ENCODE data around the gene IKZF4.

DNA sequence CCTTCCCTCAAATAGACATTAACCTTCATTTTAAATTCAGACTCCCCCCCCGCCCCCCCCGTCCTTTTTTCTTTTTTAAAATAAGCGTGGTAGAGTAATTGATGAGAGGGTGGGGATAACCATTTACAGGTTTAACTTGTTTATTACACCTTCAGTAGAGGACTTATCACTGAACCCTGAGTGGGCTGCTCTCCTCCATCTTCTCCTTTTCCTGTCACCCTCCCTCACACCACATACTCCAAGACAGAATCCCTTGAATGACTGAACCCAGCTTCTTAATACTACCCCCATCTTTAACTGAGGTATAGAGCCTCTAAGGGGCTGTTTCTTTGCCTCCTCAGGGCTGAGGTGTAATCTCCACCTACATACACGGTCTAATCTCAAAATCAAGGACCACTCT lies 3.7 kb upstream of the IKZF4 start:
- TF ChIP-seq, protein P1, sequence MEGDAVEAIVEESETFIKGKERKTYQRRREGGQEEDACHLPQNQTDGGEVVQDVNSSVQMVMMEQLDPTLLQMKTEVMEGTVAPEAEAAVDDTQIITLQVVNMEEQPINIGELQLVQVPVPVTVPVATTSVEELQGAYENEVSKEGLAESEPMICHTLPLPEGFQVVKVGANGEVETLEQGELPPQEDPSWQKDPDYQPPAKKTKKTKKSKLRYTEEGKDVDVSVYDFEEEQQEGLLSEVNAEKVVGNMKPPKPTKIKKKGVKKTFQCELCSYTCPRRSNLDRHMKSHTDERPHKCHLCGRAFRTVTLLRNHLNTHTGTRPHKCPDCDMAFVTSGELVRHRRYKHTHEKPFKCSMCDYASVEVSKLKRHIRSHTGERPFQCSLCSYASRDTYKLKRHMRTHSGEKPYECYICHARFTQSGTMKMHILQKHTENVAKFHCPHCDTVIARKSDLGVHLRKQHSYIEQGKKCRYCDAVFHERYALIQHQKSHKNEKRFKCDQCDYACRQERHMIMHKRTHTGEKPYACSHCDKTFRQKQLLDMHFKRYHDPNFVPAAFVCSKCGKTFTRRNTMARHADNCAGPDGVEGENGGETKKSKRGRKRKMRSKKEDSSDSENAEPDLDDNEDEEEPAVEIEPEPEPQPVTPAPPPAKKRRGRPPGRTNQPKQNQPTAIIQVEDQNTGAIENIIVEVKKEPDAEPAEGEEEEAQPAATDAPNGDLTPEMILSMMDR (IDR thresholded peaks at IDR 0.05; ENCODE audit: insufficient read depth, low read length, poor library complexity, severe bottlenecking), result no peak
- TF ChIP-seq EZH2phosphoT487 (conservative IDR thresholded peaks at IDR 0.05; ENCODE audit: low read length), result no peak

Measured in SU-DHL-6 (cell line).